ENCODE results near the gene VPS52.
A peak's percentile ranks its signal among the peaks of the same experiment; 100 is the strongest.

Gene VPS52

GRCh38 chr6:33207552-33208090 is 64.1 kb downstream of the VPS52 start:
- no peak for DNase-seq

- DNase-seq: no peak
Observed at GRCh38 chr6:33206864-33207551, 64.7 kb downstream of the VPS52 start.

GRCh38 chr6:33206027-33206863 is 65.4 kb downstream of the VPS52 start:
- DNase-seq: no peak

- no peak for DNase-seq
Observed at GRCh38 chr6:33205191-33206026, 66.3 kb downstream of the VPS52 start.

- DNase-seq: peak; percentile 73
Observed at GRCh38 chr6:33204415-33205190, 67.1 kb downstream of the VPS52 start, which contains the start of gene HSD17B8. Gene HSD17B8, plus strand, starts transcription at chr6:33204655. Its CDS starts 14 bp downstream, at chr6:33204669.

GRCh38 chr6:33204165-33204414 is 67.6 kb downstream of the VPS52 start:
- DNase-seq: no peak

GRCh38 chr6:33203443-33204164 is 68.1 kb downstream of the VPS52 start:
- DNase-seq: no peak

GRCh38 chr6:33202799-33203198 is 68.9 kb downstream of the VPS52 start:
- DNase-seq: no peak

GRCh38 chr6:33201935-33202334 is 69.7 kb downstream of the VPS52 start:
- DNase-seq: no peak

GRCh38 chr6:33201147-33201545 is 70.5 kb downstream of the VPS52 start:
- DNase-seq: no peak

Data from GOT3 (cell line).